Measurements from ENCODE around the gene ILDR1. TPM values are rescaled to one million over a fixed set of nuclear protein-coding genes. Genes with fewer than 3 reads are reported as not detected.

ILDR1 gene
- 0.34 TPM for polyA plus RNA-seq (2013, experiment 1 of 2)
- polyA plus RNA-seq (2013, experiment 2 of 2): 0.28 TPM

DNA sequence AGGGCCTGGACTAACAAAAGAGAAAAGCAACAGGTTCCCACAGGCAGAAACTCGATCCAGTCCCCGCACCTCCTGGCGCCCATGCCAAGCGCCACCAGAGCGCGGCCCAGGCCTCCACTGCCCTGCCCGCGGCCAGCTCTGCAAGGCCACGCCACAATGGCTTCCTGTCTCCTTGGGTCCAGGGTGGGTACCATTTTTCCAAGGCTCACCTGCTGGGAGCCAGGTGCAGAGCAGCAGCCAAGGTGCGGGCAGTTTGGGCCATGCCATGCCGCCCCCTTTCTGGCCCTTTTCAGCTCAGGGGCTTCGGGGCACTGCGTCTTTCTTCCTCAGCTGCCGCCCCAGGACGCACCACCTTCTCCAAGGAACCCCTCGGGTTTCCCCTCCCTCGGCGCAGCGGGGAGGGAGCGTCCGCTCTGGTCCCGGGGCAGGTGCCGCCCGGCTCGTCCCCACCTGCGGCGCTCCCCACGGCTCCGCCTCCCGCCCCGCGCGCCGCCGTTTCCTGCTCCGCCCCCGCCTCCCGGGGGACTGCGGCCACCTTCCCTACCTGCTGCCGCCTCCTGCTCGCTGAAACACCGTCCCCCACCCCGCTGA lies at the start of gene ILDR1:
ILDR1 (minus strand) TSS at position 437 of the 591 bp plus-strand sequence; CDS start at position 267, 170 bp downstream.
- peak within 1 kb of the TSS; percentile 42 for H3K4me3 ChIP-seq (ENCODE audit: low read length)
- no peak for DNase-seq

DNA sequence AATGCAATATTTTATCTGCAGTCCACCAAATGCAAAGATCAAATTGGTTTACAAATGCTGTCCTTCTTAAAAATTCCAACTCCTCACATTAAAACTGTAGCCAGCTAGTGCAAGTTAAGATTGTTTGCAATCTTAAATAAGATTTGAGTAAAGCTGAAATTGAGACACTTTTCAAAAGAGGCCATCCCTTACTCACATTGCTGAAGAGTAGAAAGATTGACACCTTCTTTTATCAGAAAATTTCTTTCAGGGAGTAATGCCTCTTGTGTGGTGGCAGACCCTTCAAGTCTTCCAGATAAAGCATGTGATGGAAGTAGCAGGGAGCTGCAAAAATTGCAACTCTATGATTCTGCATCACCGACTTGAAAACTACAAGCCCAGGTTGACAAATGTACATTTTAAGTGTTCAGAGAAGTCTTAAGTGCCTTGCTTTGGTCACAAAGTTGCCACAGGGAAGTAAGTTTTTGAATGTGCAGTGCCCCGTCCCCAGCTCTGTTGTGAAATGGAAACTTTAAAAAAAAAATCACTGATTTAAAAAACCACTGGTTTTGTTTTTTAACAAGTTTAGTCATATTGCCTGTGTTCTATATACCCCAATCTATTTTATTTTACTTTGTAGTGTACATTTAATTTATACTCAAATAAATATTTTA lies 45.7 kb upstream of the ILDR1 start:
- no peak overlapping the region for H2AK5ac ChIP-seq (ENCODE audit: low read length)
- H3K4me3 ChIP-seq (ENCODE audit: low read length): no peak overlapping the region
- peaks cover 2% of the 10 kb centered on the region for H3K4me1 ChIP-seq (ENCODE audit: control insufficient read depth, low read depth, low read length)
- no peak overlapping the region for H3K23ac ChIP-seq (ENCODE audit: low read length)
- H4K5ac ChIP-seq (ENCODE audit: low read length): no peak overlapping the region
- no peak overlapping the region for H3K4me2 ChIP-seq (ENCODE audit: low read length)
- H3K56ac ChIP-seq (ENCODE audit: low read length): no peak overlapping the region
- H3K18ac ChIP-seq (ENCODE audit: low read length): no peak overlapping the region
- H2BK120ac ChIP-seq (ENCODE audit: low read depth, low read length): no peak overlapping the region
- no peak overlapping the region for H3K4ac ChIP-seq (ENCODE audit: low read depth, low read length)
- DNase-seq: no peak
- no peaks in the 10 kb centered on the region for H3K36me3 ChIP-seq (ENCODE audit: control insufficient read depth, insufficient read depth, low read length)
- no peak overlapping the region for H2BK15ac ChIP-seq (replicated peaks; ENCODE audit: low read depth)
- H3K79me2 ChIP-seq (ENCODE audit: control insufficient read depth, insufficient read depth, low read length): no peaks in the 10 kb centered on the region
- no peak overlapping the region for H2BK5ac ChIP-seq (ENCODE audit: low read length)
- WGBS (ENCODE audit: extremely low coverage, insufficient coverage, low lambda C conversion rate): no CpG with 5 or more reads among the region's 2 CpGs
- no peak overlapping the region for H3K27ac ChIP-seq (ENCODE audit: low read depth, low read length)
- no peak overlapping the region for H4K8ac ChIP-seq (ENCODE audit: low read depth, low read length)
- H3K79me1 ChIP-seq (ENCODE audit: low read length): no peaks in the 10 kb centered on the region
- H3K27me3 ChIP-seq (ENCODE audit: insufficient read depth, low read length, poor library complexity): no peaks in the 10 kb centered on the region
- no peak overlapping the region for H3K9ac ChIP-seq (ENCODE audit: low read length)

More for the DNA sequence above, at the start of gene ILDR1:
- Histone ChIP-seq H2BK120ac (ENCODE audit: low read depth, low read length) (no peak within 1 kb of the TSS), H3K79me1 (ENCODE audit: low read length) (no peaks in the 10 kb centered on the region), H2BK15ac (replicated peaks; ENCODE audit: low read depth) (no peak within 1 kb of the TSS), H3K79me2 (ENCODE audit: control insufficient read depth, insufficient read depth, low read length) (no peaks in the 10 kb centered on the region), H4K5ac (ENCODE audit: low read length) (no peak within 1 kb of the TSS), H3K27me3 (ENCODE audit: insufficient read depth, low read length, poor library complexity) (no peaks in the 10 kb centered on the region), H2AK5ac (ENCODE audit: low read length) (no peak within 1 kb of the TSS), H3K9ac (ENCODE audit: low read length) (peak within 1 kb of the TSS; percentile 47), H3K18ac (ENCODE audit: low read length) (no peak within 1 kb of the TSS), H3K4me2 (ENCODE audit: low read length) (peak within 1 kb of the TSS; percentile 70), H3K4me1 (ENCODE audit: control insufficient read depth, low read depth, low read length) (no peaks in the 10 kb centered on the region), H3K23ac (ENCODE audit: low read length) (no peak within 1 kb of the TSS), H3K36me3 (ENCODE audit: control insufficient read depth, insufficient read depth, low read length) (no peaks in the 10 kb centered on the region), H2BK5ac (ENCODE audit: low read length) (no peak within 1 kb of the TSS), H3K56ac (ENCODE audit: low read length) (peak within 1 kb of the TSS; percentile 69), H4K8ac (ENCODE audit: low read depth, low read length) (peak within 1 kb of the TSS; percentile 29), H3K27ac (ENCODE audit: low read depth, low read length) (no peak within 1 kb of the TSS), H3K4ac (ENCODE audit: low read depth, low read length) (no peak within 1 kb of the TSS)
- WGBS (ENCODE audit: extremely low coverage, insufficient coverage, low lambda C conversion rate): no CpG with 5 or more reads among the region's 43 CpGs

DNA sequence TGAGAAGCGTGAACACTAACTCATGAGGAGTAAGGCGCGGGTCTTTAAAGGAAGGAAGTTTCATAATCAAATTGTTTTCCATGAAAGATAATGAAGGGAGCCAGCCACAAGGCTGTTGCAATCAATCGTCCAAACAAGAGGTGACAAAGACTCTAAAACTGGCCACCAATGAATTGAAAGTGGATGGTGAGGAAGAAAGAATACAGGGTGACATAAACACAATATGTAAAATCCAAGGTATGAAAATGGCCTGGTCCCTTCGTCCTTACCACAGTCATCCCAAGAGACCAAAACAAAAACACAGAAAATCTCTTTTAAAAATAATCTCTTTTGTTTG lies 45.1 kb upstream of the ILDR1 start:
- Histone ChIP-seq H2BK5ac (ENCODE audit: low read length) (no peak overlapping the region), H3K18ac (ENCODE audit: low read length) (no peak overlapping the region), H4K5ac (ENCODE audit: low read length) (no peak overlapping the region), H3K27ac (ENCODE audit: low read depth, low read length) (no peak overlapping the region), H3K56ac (ENCODE audit: low read length) (no peak overlapping the region), H3K4me2 (ENCODE audit: low read length) (no peak overlapping the region), H4K8ac (ENCODE audit: low read depth, low read length) (no peak overlapping the region), H2BK120ac (ENCODE audit: low read depth, low read length) (no peak overlapping the region), H2BK15ac (replicated peaks; ENCODE audit: low read depth) (no peak overlapping the region), H3K79me1 (ENCODE audit: low read length) (no peaks in the 10 kb centered on the region), H3K36me3 (ENCODE audit: control insufficient read depth, insufficient read depth, low read length) (no peaks in the 10 kb centered on the region), H3K23ac (ENCODE audit: low read length) (no peak overlapping the region), H2AK5ac (ENCODE audit: low read length) (no peak overlapping the region), H3K27me3 (ENCODE audit: insufficient read depth, low read length, poor library complexity) (no peaks in the 10 kb centered on the region), H3K79me2 (ENCODE audit: control insufficient read depth, insufficient read depth, low read length) (no peaks in the 10 kb centered on the region), H3K4me3 (ENCODE audit: low read length) (no peak overlapping the region), H3K4me1 (ENCODE audit: control insufficient read depth, low read depth, low read length) (peaks cover 2% of the 10 kb centered on the region), H3K4ac (ENCODE audit: low read depth, low read length) (no peak overlapping the region), H3K9ac (ENCODE audit: low read length) (no peak overlapping the region)
- no CpG with 5 or more reads among the region's 5 CpGs for whole genome bisulfite sequencing (ENCODE audit: extremely low coverage, insufficient coverage, low lambda C conversion rate)
- no peak for DNase-seq

DNA sequence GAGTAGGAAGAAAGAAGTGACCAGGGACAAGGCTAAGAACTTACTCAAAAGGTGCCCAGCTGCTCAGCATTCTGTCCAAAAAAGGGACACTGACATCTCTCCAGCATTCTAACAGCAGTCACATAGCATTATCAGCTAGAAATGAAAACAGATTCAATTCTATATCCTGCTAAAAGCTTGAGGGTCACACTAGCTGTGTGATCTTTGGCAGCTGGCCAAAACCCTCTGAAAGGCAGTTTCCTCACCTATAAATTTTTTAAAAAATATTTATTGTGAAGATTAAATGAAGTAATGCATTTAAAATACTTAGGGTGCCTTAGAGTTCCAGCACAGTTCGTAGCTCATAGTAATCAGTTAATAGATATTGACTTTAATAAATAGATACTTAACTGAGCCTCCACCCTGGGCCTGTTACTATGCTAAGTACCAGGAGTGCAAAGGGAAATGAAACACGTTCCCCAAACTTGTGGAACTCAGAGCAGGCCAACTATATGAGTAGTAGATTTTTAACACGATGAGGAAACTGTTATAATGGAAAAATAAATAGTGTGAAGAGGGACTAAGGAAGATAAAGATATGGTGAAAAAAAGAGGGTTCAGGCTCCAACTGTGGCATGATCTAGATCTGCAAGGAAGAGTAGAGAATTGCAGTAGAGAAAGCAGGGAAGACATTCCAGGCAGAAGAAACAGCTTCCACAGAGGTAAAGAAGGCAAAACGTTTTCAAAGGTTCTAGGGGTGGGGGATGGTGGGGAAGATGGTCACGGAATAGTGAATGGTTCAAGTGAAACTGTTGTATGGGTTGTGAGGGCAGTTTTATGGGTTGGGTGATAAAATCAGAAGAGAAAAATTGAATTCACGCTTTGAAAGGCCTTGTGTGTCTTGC lies 44.5 kb upstream of the ILDR1 start:
- no peak overlapping the region for H3K18ac ChIP-seq (ENCODE audit: low read length)
- no peak overlapping the region for H4K5ac ChIP-seq (ENCODE audit: low read length)
- no peaks in the 10 kb centered on the region for H3K27me3 ChIP-seq (ENCODE audit: insufficient read depth, low read length, poor library complexity)
- H3K56ac ChIP-seq (ENCODE audit: low read length): no peak overlapping the region
- no peak overlapping the region for H4K8ac ChIP-seq (ENCODE audit: low read depth, low read length)
- WGBS (ENCODE audit: extremely low coverage, insufficient coverage, low lambda C conversion rate): 100% methylated on average over 1 of the region's 6 CpGs
- H3K27ac ChIP-seq (ENCODE audit: low read depth, low read length): no peak overlapping the region
- no peak overlapping the region for H3K4me2 ChIP-seq (ENCODE audit: low read length)
- H3K79me2 ChIP-seq (ENCODE audit: control insufficient read depth, insufficient read depth, low read length): no peaks in the 10 kb centered on the region
- H3K9ac ChIP-seq (ENCODE audit: low read length): no peak overlapping the region
- H2AK5ac ChIP-seq (ENCODE audit: low read length): no peak overlapping the region
- H2BK15ac ChIP-seq (replicated peaks; ENCODE audit: low read depth): no peak overlapping the region
- H3K4me1 ChIP-seq (ENCODE audit: control insufficient read depth, low read depth, low read length): peaks cover 2% of the 10 kb centered on the region
- H2BK5ac ChIP-seq (ENCODE audit: low read length): no peak overlapping the region
- H2BK120ac ChIP-seq (ENCODE audit: low read depth, low read length): no peak overlapping the region
- H3K79me1 ChIP-seq (ENCODE audit: low read length): no peaks in the 10 kb centered on the region
- H3K4ac ChIP-seq (ENCODE audit: low read depth, low read length): no peak overlapping the region
- no peak for DNase-seq
- H3K23ac ChIP-seq (ENCODE audit: low read length): no peak overlapping the region
- H3K4me3 ChIP-seq (ENCODE audit: low read length): no peak overlapping the region
- H3K36me3 ChIP-seq (ENCODE audit: control insufficient read depth, insufficient read depth, low read length): no peaks in the 10 kb centered on the region

DNA sequence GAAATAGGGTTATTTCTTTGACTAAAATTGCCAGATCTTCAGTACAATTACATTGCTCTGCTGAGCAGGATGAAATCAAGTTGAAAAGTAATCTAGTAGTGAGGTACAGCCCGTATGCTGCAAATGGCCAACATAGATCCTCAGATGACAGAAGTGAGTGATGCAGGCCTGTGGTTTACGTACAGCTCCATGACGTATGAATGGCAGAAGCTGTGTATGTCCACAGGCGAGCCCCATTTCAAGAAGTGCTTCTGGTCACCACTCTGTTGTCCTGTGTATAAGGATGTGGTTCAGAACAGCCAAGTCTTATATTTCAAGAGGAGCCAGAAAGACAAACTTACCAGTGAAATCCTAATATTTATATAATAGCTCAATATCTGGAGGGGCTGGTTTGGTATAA lies 42.3 kb upstream of the ILDR1 start:
- no peak overlapping the region for H3K4ac ChIP-seq (ENCODE audit: low read depth, low read length)
- H3K27ac ChIP-seq (ENCODE audit: low read depth, low read length): no peak overlapping the region
- no peaks in the 10 kb centered on the region for H3K27me3 ChIP-seq (ENCODE audit: insufficient read depth, low read length, poor library complexity)
- H2BK15ac ChIP-seq (replicated peaks; ENCODE audit: low read depth): no peak overlapping the region
- no peak overlapping the region for H3K18ac ChIP-seq (ENCODE audit: low read length)
- no peak overlapping the region for H4K8ac ChIP-seq (ENCODE audit: low read depth, low read length)
- H3K79me1 ChIP-seq (ENCODE audit: low read length): no peaks in the 10 kb centered on the region
- no peak overlapping the region for H4K5ac ChIP-seq (ENCODE audit: low read length)
- H3K79me2 ChIP-seq (ENCODE audit: control insufficient read depth, insufficient read depth, low read length): no peaks in the 10 kb centered on the region
- H2BK120ac ChIP-seq (ENCODE audit: low read depth, low read length): no peak overlapping the region
- H3K4me1 ChIP-seq (ENCODE audit: control insufficient read depth, low read depth, low read length): peaks cover 2% of the 10 kb centered on the region
- WGBS (ENCODE audit: extremely low coverage, insufficient coverage, low lambda C conversion rate): no CpG with 5 or more reads among the region's 4 CpGs
- no peak overlapping the region for H2AK5ac ChIP-seq (ENCODE audit: low read length)
- H3K4me3 ChIP-seq (ENCODE audit: low read length): no peak overlapping the region
- H3K36me3 ChIP-seq (ENCODE audit: control insufficient read depth, insufficient read depth, low read length): no peaks in the 10 kb centered on the region
- no peak for DNase-seq
- H3K23ac ChIP-seq (ENCODE audit: low read length): no peak overlapping the region
- no peak overlapping the region for H3K56ac ChIP-seq (ENCODE audit: low read length)
- H3K4me2 ChIP-seq (ENCODE audit: low read length): no peak overlapping the region
- H2BK5ac ChIP-seq (ENCODE audit: low read length): no peak overlapping the region
- H3K9ac ChIP-seq (ENCODE audit: low read length): no peak overlapping the region

Data from mesendoderm (in vitro differentiated cells).